GM18907 (cell line): Measurements from ENCODE around the gene DGKZ.

Source experiments
- ATAC-seq: cut with Tn5 transposase; IDR thresholded peaks from one replicate; pipeline ENCODE4 v1.9.1; 2021; ENCODE audit warnings: mild to moderate bottlenecking, moderate library complexity; ENCODE audit not compliant: unreplicated experiment

Gene DGKZ

DNA sequence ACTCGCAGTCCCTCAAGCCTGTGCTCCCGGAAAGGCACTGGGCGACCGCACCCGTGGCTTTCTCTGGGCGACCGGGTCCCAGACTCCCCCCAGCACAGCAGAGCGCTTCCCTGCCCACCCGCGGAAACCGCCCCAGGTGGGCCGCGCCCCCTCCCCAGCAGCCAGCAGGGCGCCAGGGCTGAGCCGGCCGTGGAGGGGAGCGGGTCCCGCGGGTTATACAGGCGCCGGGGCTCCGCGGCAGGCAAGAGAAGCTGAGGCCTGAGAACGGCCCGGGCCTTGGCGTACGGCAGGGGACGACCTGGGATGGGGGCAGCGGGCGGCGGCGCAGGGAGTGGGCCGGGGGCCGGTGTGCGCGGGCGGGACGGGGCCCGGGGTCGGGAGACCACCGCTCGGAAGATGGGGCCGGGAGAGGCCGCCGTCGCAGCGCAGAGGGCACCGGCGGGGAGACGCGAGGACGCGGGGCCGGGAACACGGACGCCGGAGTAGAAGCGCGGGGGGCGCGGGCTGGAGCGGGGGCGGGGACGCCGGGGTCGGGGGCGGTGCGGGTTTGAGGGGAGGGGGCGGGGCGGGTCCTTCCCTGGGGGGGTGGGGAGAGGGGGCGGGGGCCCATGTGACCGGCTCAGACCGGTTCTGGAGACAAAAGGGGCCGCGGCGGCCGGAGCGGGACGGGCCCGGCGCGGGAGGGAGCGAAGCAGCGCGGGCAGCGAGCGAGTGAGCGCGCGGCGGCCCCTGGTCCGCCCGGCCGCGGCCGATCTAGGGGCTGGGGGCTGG is 34.0 kb downstream of the DGKZ start, which contains the start of gene MDK:
TSS of gene MDK (plus strand) at position 622 of the 771 bp plus-strand sequence. CDS start 389 bp downstream, outside the sequence.
- no peak for ATAC-seq

- ATAC-seq: no peak
Measured at GRCh38 chr11:46381819-46382645, 34.8 kb downstream of the DGKZ start.

DNA sequence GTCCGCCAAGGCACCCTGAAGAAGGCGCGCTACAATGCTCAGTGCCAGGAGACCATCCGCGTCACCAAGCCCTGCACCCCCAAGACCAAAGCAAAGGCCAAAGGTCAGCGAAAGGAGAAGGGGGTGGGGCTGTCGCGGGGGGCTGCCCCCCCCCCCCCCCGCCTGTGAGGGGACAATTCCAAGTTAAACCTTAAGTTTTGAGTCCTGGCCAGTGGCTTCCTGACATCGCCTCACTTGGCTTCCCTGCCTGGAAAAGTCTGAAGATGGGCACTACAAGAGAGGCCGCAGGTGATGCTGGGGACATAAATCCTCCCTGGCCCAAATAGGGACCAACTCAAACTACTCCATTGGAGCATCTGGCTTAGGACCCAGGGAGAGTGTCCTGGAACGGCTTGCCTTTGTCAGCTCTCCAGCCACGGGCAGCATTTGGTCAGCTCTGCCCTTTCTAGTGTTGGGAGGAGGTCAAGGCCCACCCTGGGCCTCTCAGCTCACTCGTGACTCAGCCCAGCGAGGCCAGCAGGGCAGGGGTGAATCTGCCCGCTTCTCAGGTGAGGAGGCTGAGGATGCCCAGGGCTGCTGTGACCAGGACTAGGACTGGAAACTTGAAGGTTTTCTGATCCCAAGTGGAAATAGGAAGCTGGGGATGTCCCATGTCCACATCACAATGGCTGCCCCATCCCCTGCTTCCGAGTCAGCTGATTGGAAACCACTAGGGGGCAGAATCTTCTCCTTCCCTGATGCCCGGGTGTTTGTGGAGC is 35.6 kb downstream of the DGKZ start:
- no peak for ATAC-seq

- ATAC-seq: no peak
Measured at GRCh38 chr11:46383404-46383758, 36.1 kb downstream of the DGKZ start.

GRCh38 chr11:46383974-46384701 is 36.9 kb downstream of the DGKZ start:
- ATAC-seq: no peak

- no peak for ATAC-seq
Measured at GRCh38 chr11:46385169-46386004, 38.1 kb downstream of the DGKZ start.

DNA sequence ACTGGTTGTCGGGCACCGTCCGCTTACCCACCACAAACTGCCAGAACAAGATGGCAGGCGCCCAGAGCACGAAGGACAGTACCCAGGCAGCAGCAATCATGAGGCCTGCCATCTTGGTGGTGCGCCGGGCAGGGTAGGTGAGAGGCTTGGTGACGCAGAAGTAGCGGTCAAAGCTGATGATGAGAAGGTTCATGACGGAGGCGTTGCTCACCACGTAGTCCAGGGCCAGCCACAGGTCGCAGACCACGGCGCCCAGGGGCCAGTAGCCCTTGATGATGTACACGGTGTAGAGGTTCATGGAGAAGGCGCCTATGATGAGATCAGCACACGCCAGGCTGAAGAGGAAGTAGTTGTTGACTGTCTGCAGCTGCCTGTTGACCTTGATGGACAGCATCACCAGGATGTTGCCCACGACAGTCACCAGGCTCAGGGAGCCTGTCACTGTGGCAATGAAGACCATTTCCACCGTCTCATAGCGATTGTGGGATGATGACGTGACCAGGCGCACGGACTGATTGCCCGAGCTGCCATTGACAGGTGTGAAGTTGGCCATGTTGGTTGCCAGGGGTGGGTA is 38.8 kb downstream of the DGKZ start:
- no peak for ATAC-seq

DNA sequence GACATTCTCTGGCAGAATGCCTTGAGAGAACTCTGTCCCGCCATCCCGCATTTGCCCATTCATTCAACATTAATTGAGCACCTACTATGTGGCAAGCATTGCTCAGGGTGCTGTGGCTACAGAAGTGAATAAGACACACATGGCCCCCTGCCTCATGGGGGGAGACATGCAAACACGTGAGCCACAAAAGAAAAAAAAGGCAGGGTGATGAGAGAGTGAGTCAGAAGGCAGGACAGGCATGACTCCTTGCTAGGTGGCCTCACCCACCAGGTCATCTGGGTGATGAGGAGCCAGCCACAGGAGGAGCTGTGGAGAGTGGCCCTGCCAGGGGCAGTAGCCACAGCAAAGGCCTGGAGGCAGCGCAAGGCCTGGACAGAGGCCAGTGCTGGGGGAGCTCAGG is 39.4 kb downstream of the DGKZ start:
- ATAC-seq: no peak

- ATAC-seq: no peak
Measured at GRCh38 chr11:46387456-46387855, 40.2 kb downstream of the DGKZ start.

DNA sequence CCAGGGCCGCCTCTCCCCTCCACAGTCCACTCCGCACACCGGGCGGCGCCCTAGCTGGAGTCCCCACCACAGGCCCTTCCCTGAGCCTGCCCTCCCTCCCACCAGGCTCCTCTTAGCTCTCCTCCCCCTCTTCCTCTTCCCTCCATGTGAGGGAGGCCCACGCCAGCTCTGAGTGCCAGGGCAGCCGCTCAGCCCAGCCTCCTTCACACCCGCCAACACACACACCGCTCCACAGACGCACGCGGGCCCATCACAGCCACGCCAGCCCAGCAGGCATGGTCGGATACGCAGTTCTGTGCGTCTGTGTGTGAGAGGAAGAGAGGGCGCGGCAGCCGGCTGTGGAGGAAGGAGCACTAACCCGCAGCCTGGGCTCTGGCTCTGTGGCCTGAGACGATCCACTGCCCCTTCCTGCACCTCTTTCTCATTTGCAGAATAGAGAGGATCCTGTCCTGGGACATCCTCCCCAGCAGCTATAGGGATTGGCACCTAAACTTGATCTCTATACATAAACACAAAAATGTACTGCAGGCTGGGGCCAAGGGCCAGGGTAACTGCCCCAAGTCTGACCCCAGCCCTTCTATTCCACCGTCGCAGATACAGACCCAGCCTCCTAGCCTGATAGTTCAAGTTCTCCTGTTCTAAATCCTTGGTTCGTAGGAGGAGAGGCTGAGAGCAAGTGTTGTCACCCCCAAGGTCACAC is 40.8 kb downstream of the DGKZ start:
- no peak for ATAC-seq

DNA sequence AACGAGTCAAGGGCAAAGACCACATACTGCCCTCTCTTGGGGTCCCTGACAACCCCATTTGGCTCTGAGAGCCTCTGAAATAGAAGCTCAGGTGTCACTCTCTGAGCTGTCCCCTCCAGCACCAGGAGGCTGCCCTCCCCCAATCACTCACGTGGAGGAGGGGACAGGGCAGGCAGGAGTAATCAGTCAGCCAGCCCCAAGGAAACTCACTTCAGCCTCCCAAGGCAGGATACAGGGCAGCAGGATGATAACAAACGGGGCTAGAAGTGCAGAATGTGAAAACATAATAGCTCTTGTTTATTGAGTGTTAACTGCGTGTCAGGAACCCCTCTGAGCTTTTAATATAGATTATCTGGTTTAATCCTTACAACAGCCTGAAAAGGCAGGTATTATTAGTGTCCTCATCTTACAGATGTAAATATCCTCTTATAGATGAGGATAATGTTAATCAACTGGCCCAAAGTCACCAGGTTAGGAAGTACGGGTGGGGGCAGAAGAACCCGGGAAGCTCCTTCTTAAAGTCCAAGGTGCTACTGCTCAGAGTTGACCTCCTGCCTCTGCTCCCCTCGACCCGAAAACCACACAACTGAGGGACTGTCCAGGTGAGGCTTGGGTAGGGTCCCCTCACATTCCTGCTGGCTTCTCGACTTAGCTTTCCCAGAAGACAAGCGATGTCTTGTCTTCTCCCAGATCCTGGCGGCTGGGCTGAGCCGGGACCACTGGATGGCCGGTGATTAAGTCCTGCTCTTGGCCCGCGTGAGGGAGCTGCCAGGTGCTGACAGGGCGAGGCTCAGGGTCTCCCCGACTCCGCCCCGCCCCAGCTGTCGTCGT is 41.6 kb downstream of the DGKZ start:
- no peak for ATAC-seq

GRCh38 chr11:46389450-46390330 is 42.4 kb downstream of the DGKZ start:
- peak; percentile 57 for ATAC-seq

GRCh38 chr11:46390331-46391171 is 43.3 kb downstream of the DGKZ start:
- ATAC-seq: no peak

GRCh38 chr11:46391186-46391577 is 43.9 kb downstream of the DGKZ start:
- ATAC-seq: no peak

DNA sequence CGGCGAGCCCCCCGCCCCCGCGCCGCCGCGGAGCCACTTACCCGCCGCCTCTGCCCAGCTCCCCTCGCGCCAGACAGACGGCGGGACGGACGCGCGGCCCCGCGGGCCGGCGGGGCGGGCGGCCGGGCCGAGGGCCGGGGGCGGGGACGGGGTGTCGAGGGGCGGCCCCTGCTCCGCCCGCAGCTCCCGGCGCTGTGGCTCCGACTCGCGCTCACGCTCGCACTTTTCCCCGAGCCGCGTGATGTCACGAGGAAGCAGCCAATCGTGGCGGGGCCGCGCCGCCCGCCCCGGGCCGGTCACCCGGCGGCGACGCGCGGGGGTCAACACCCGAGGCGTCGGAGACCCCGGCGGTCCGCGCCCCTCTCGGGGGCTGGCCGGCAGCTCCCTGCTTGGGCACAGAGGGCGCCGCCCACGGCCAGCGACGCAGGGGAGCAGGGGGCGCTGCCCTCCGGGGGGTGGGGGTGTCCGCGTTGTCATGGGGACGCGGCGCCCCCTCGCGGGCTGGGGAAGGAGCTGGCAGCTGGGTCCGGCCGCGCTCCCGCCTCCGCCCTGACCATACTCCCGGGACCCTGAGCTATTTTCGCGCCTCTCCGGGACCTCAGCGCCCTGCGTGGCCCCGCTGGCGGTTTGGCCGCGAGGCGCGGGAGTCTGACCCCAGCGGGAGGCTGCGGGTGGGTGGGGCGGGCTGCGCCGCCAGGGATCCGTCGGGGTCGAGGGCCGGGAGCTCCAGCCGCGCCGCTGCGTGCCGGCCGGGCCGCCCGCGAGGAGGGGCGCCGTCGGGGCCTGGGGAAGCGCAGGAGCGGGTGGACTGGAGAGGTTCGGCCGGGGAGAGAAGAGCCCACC is 44.5 kb downstream of the DGKZ start, which contains the start of gene CHRM4:
TSS of gene CHRM4 (minus strand) at position 199 of the 843 bp plus-strand sequence. CDS start 5,219 bp downstream, outside the sequence.
- no peak for ATAC-seq
